GM20000 (cell line): ENCODE results near the gene DTYMK.

ENCODE experiments used
- DNase-seq: peaks from one replicate; pipeline ENCODE4 v3.0.0; 2012; ENCODE audit warnings: low spot score
- CTCF ChIP-seq: IDR thresholded peaks from 2 replicates; pipeline ENCODE4 v1.5.1; 2012; ENCODE audit warnings: mild to moderate bottlenecking, control low read depth; ENCODE audit errors: extremely low read depth, missing control alignments

Gene DTYMK

DNA sequence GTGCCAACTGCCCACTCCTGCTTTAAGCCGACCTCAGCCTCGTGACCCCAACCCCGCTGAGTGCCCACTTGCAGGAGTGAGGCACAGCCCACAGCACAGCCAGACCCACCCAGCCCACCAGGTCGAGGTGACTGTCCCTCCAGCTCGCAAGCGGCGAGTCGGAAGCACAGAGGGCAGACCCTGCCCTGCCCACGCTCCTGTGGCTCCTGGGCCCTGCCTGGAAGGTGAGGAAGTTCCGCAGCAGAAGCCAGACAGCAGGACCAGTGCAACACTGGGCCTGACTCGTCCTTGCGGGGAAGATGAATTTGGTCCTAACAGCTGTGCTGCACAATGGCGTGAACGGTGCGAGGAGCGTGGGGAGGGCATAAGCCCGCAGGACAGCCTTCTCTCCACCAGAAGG, 9.9 kb downstream of the DTYMK start:
- TF ChIP-seq CTCF: no peak

DNA sequence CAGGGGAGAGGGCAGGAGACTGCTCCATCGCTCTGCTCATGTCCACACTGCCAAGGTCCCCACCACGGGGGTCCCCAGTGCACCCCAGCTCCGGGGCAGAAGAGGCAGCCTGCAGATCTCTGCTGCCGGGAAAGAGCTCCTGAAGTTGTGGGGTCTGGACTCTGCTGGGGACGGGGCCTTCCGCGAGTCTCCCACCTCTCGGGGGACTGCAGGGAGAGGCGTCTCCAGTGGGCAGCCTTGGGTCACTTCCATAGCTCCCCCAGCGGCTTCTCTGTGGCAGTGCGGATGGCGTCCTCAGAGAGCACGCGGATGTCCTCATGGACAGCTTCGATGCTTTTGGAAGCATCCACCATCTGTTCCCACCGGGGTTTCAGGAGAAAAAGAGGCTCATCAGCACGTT, 10.7 kb downstream of the DTYMK start:
- no peak for TF ChIP-seq CTCF
- no peak for DNase-seq

More for the DNA sequence above, 9.9 kb downstream of the DTYMK start:
- no peak for DNase-seq

DNA sequence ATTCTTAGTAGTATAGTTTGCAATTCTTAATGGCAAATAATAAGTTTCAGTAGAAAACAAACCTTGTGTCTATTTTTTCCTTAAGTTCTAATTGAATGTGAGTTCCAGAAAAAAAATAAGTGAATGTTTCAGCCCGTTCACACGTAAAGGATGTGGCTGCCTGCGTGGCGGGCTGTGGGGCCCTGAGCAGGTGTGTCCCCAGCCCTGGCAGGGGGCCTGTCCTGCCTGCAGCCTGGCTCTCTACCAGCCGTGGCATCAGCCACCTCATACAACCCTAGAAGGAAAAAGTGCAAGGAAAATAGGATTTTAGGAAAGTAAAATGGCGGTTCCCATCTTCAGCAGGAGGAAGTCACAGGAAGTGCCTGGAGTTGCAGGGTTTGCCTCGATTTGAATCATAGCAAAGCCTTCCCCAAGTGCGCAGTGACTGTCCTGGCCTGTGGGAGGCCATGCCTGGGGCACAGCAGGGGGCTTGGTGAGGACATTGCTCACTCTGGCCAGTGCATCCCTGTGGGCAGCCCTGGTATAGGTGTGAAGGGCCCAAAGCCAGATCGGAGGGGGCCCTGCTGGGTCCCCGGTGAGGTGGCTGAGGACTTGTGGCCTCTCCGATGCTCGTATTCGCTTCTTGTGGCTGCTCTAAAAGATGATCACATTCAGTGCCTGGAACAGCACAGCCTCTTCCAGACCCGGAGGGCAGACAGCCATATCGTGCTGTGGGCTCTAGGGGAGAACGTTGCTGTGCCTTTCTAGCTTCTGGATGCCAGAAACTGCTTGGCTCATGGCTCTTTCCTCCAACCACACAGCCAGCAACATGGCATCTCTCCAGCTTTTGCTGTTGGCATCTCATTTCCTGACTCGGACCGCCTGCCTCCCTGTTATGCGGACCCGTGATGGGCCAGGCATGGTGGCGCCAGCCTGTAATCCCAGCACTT, 12.6 kb downstream of the DTYMK start:
- no peak for DNase-seq
- TF ChIP-seq CTCF: no peak

DNA sequence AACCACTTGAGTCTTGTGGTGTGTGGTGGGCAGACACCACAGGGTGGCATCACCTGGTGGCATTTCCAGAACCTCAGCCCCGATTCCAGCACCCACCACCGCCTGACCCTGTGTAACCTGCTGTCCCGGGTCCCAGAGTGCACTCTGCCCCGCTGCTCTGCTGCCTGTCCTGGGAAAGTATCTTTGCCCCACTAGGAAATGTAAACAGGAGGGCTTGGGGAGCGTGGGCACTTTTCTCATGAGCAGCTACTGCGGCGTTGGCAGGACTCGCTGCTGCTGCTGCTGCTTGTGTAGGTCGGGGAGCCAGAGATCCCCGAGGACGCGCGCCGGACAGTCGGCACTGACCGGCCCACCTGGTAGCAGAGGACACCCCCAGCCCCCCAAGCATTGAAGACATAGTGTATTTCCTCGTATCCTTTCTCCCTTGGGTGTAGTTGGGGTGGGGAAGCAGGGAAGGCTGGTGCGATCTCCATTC, 13.4 kb downstream of the DTYMK start:
- no peak for DNase-seq
- no peak for TF ChIP-seq CTCF

- TF ChIP-seq CTCF: no peak
- DNase-seq: no peak
Measured at GRCh38 chr2:241672243-241673188, 14.1 kb downstream of the DTYMK start.

DNA sequence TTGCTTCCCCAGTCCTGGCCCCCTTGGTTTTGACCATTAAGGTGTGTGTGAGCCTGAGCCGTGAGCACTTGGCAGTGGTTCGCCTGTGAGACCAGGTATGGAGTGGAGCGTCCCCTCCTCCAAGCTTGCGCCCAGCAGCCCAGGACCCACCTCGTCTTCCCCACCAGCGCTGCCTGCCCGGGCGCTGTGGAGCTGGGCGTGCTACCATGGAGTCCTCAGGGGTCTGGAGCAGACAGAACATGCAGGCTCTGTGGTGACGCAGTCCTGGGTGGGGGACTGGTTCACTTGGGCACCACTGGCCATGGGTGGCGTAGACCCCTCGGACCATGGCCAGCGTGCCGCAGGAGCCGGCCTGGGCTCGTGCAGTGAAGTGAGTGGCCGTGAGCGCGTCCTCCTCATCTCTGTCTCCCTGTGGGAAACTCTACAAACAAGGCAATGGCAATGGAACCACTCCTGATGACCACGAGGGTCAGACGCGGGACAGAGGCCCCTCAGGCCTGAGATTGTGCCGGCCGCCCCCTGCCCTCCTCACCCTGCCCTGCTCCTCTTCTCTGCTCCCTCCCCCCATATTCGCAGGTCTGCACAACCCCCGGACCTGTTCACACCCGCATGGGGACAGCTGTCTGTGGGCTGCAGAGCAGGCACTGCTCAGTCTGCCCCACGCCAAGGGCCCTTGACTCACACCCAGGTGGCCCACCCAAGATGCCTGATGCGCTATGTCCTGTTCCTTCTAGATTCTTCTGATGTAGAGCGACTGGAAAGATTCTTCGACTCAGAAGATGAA, 15.0 kb downstream of the DTYMK start:
- TF ChIP-seq CTCF: no peak

More for the DNA sequence above, 15.0 kb downstream of the DTYMK start:
- DNase-seq: no peak
